Endothelial cell of umbilical vein (primary cell): Measurements from ENCODE around the gene CCNJ. TPM values are rescaled to one million over a fixed set of nuclear protein-coding genes. Genes with fewer than 3 reads are reported as not detected.
A peak's percentile ranks its signal among the peaks of the same experiment; 100 is the strongest.
"Not testable (repeated sequence)": the region's sequence is repeated elsewhere in the genome, so short reads cannot be mapped to it uniquely, and the experiment has no call there.

Experiments used
- BruUV-seq: library from RNA; stranded (reverse); fragments of 400-500 nt; replicated peaks from 2 replicates; lab custom pipeline; 2021; lab: Mats Ljungman, UMichigan
- CTCF ChIA-PET: fragments of 300-600, 350-600 bp; sonication (Branson Sonifier 250); formaldehyde crosslinking; loops from one replicate; lab custom pipeline; 2021; ENCODE audit warnings: antibody characterized with exemption, inconsistent platforms; lab: Charles Lee
- POLR2A ChIA-PET: fragments of 300-600, 350-600 bp; sonication (Branson Sonifier 250); formaldehyde crosslinking; loops from one replicate; lab custom pipeline; 2021; ENCODE audit warnings: antibody characterized with exemption, inconsistent platforms; lab: Charles Lee
- DNase-seq: peaks from one replicate; pipeline ENCODE4 v3.0.0-alpha.2; 2011; ENCODE audit warnings: low read depth, low spot score
- FAIRE-seq: peaks from 2 replicates; lab custom pipeline; 2011; peaks lifted over from hg19 to GRCh38; lab: Jason Lieb, UNC
- H2AFZ ChIP-seq: 2 replicates; pipeline ENCODE4 v1.6.0; 2012; ENCODE audit warnings: low read depth, low read length, control low read depth, inconsistent platforms
- H3K27ac ChIP-seq: 2 replicates; pipeline ENCODE4 v1.5.1; 2011; ENCODE audit warnings: low read depth, mild to moderate bottlenecking, control low read depth, low read length, moderate library complexity; ENCODE audit not compliant: insufficient read depth
- H3K27me3 ChIP-seq, 2 experiments: 2 replicates each; pipeline versions ENCODE4 v1.6.0 to v1.6.1; 2011; ENCODE audit warnings: low read length in 2 of 2, mixed read lengths in 1 of 2; ENCODE audit not compliant: control insufficient read depth in 2 of 2, insufficient read depth in 2 of 2
- H3K36me3 ChIP-seq, 2 experiments: 2 replicates in 1 of 2; 3 replicates in 1 of 2; pipeline ENCODE4 v1.5.1; 2011; ENCODE audit warnings: low read length in 2 of 2, mild to moderate bottlenecking in 1 of 2, moderate library complexity in 1 of 2; ENCODE audit not compliant: control insufficient read depth in 2 of 2, insufficient read depth in 2 of 2; ENCODE audit errors: extremely low read depth in 1 of 2
- H3K4me1 ChIP-seq: 3 replicates; pipeline ENCODE4 v1.5.1; 2011; ENCODE audit warnings: mild to moderate bottlenecking, low read length; ENCODE audit not compliant: control insufficient read depth, insufficient read depth; ENCODE audit errors: extremely low read depth
- H3K4me2 ChIP-seq: 2 replicates; pipeline ENCODE4 v1.6.1; 2011; ENCODE audit warnings: low read length, control low read depth, mixed read lengths; ENCODE audit not compliant: insufficient read depth
- H3K4me3 ChIP-seq, 3 experiments: fragments of 200-600 bp in 1 of 3; sonication (generic), shearing (Covaris generic) in 1 of 3; replicated peaks in 1 of 3; 2 replicates each; pipeline ENCODE4 v1.5.1; 2011 to 2016; ENCODE audit warnings: control low read depth in 3 of 3, low read length in 3 of 3, mild to moderate bottlenecking in 2 of 3, inconsistent platforms in 1 of 3, low read depth in 1 of 3, moderate library complexity in 1 of 3; ENCODE audit not compliant: insufficient read depth in 1 of 3
- H3K79me2 ChIP-seq: 2 replicates; pipeline ENCODE4 v1.6.0; 2012; ENCODE audit warnings: low read length, inconsistent platforms; ENCODE audit not compliant: control insufficient read depth, insufficient read depth
- H3K9ac ChIP-seq: replicated peaks from 2 replicates; pipeline ENCODE3; 2011; ENCODE audit warnings: low read length, control low read depth; ENCODE audit not compliant: insufficient read depth; ENCODE audit errors: extremely low read depth
- H3K9me1 ChIP-seq: replicated peaks from 3 replicates; pipeline ENCODE4 v1.6.0; 2011; ENCODE audit warnings: mild to moderate bottlenecking, low read length; ENCODE audit not compliant: control insufficient read depth, insufficient read depth; ENCODE audit errors: extremely low read depth
- H3K9me3 ChIP-seq: replicated peaks from 2 replicates; pipeline ENCODE4 v1.5.1; 2012; ENCODE audit warnings: low read length, inconsistent platforms; ENCODE audit not compliant: control insufficient read depth, insufficient read depth
- H4K20me1 ChIP-seq: replicated peaks from 2 replicates; pipeline ENCODE3; 2011; ENCODE audit warnings: mild to moderate bottlenecking, low read length; ENCODE audit not compliant: control insufficient read depth, insufficient read depth; ENCODE audit errors: extremely low read depth
- EZH2 ChIP-seq: IDR thresholded peaks from 2 replicates; pipeline ENCODE4 v1.6.1; 2012; ENCODE audit warnings: borderline replicate concordance, low read depth, mild to moderate bottlenecking, moderate library complexity, low read length, inconsistent platforms; ENCODE audit not compliant: severe bottlenecking
- GATA2 ChIP-seq: IDR thresholded peaks from 2 replicates; pipeline ENCODE4 v1.7.0; 2011; ENCODE audit warnings: low read depth, mild to moderate bottlenecking, moderate library complexity, mixed read lengths, low read length; ENCODE audit not compliant: insufficient read length, insufficient read depth
- JUN ChIP-seq: IDR thresholded peaks from 2 replicates; pipeline ENCODE4 v1.6.1; 2011; ENCODE audit warnings: borderline replicate concordance, low read depth; ENCODE audit not compliant: insufficient read length, insufficient read depth
- POLR2A ChIP-seq: IDR thresholded peaks from 2 replicates; pipeline ENCODE4 v1.6.1; 2012; ENCODE audit warnings: low read depth, mild to moderate bottlenecking, control low read depth, low read length
- dilution Hi-C: fragments of 300-500 bp; cut with MboI; formaldehyde crosslinking; loops from one replicate; pipeline ENCODE4 v1.15.0; 2019; ENCODE audit warnings: low sequenced_read_pairs; ENCODE audit not compliant: extremely low pct_ligation_motif_present
- intact Hi-C: fragments of 100-400 bp; cut with micrococcal nuclease; formaldehyde crosslinking; loops from one replicate; pipeline ENCODE4 v1.10.0; 2022
- polyA plus RNA-seq, 4 experiments: library from polyadenylated mRNA; depleted of rRNA in 3 of 4; stranded (reverse) in 3 of 4; unstranded in 1 of 4; fragments of >200 nt; gene quantifications; 2 replicates each; pipeline versions ENCODE4 v1.2.1 to v1.2.3, GENCODE V29; 2011 to 2012; ENCODE audit warnings: missing spikeins in 1 of 4
- total RNA-seq: library from RNA; stranded (reverse); gene quantifications from 2 replicates; pipeline ENCODE4 v1.2.3, GENCODE V29; 2021
- TF ChIP-seq, protein P1 (sequence below), 2 donors: IDR thresholded peaks; 1 replicate in 1 of 2; 2 replicates in 1 of 2; pipeline ENCODE4 v1.5.1; 2011; ENCODE audit warnings: low read length in 2 of 2, mild to moderate bottlenecking in 2 of 2, moderate library complexity in 2 of 2, control low read depth in 1 of 2, inconsistent platforms in 1 of 2, low read depth in 1 of 2; ENCODE audit not compliant: insufficient read depth in 1 of 2; ENCODE audit errors: extremely low read depth in 1 of 2
- TF ChIP-seq, protein P2 (sequence below): IDR thresholded peaks from 2 replicates; pipeline ENCODE4 v1.6.1; 2011; ENCODE audit not compliant: insufficient read depth, insufficient read length

CCNJ gene
- total and polyA plus RNA-seq, 2 donors (not counting 3 experiments of a cell fraction or from before 2014, with no cell fraction given), result 25.5 to 27.6 TPM

DNA sequence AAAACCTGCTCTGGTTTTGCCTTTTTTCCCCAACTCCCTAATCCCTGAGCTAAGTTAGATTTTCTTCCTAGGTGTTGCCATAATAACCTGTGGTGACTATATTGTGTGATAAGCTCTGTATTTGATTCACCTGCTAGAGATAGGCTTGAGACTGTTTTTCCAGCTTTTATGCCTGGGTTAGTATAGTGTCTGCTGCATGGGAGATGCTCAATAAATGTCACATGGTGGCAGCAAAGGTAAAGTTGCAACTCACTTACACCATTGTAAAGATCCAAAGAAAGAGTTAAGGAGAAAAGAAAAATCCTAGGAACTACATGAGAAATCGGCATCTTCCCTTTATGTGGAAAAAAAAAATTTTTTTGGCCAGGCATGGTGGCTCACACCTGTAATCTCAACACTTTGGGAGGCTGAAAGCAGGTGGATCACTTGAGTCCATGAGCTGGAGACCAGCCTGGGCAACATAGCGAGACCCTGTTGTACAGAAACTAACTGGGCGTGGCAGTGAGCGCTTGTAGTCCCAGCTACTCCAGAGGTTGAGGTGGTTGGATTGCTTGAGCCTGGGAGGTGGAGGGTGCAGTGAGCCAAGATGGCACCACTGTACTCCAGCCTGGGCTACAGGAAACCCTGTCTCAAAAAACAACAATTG, 3.7 kb downstream of the CCNJ start:
- CTCF ChIA-PET, result interaction anchor here (0.5 to 1.7 kb wide), 18 partner anchors 19 to 898 kb away, joined by 3 to 9 read pairs (median 4); partner anchors contain the start of genes TCTN3 and ZNF518A
- H4K20me1 ChIP-seq, result no peaks in the 10 kb centered on the region

GRCh38 chr10:96047925-96048324, 4.5 kb downstream of the CCNJ start:
- intact Hi-C loops, result loop anchor here (10.0 kb wide), 1 partner anchor 537 kb away; the partner anchor contains the start of gene TM9SF3
- H3K9me1 ChIP-seq, H3K9me3 ChIP-seq, H3K27ac ChIP-seq, BruUV-seq, FAIRE-seq, H3K27me3 ChIP-seq, DNase-seq, H4K20me1 ChIP-seq, H3K9ac ChIP-seq, H3K4me2 ChIP-seq, H2AFZ ChIP-seq, H3K36me3 ChIP-seq, dilution Hi-C loops, H3K4me3 ChIP-seq: not testable (repeated sequence)
- H3K4me1 ChIP-seq, result peaks cover 36% of the 10 kb centered on the region
- H3K79me2 ChIP-seq, result peaks cover 91% of the 10 kb centered on the region
- CTCF ChIA-PET, result interaction anchor here (1.2 to 1.7 kb wide), 6 partner anchors 18 to 354 kb away, joined by 3 to 7 read pairs (median 5); partner anchors contain the start of gene TCTN3
- POLR2A ChIA-PET, result interaction anchor here (1.4 kb wide), 1 partner anchor 82 kb away, joined by 5 read pairs; the partner anchor contains the start of gene ZNF518A

More for the DNA sequence above, 3.7 kb downstream of the CCNJ start:
- TF ChIP-seq EZH2 (no peak), GATA2 (no peak), POLR2A (no peak), JUN (no peak)
- TF ChIP-seq, protein P1, sequence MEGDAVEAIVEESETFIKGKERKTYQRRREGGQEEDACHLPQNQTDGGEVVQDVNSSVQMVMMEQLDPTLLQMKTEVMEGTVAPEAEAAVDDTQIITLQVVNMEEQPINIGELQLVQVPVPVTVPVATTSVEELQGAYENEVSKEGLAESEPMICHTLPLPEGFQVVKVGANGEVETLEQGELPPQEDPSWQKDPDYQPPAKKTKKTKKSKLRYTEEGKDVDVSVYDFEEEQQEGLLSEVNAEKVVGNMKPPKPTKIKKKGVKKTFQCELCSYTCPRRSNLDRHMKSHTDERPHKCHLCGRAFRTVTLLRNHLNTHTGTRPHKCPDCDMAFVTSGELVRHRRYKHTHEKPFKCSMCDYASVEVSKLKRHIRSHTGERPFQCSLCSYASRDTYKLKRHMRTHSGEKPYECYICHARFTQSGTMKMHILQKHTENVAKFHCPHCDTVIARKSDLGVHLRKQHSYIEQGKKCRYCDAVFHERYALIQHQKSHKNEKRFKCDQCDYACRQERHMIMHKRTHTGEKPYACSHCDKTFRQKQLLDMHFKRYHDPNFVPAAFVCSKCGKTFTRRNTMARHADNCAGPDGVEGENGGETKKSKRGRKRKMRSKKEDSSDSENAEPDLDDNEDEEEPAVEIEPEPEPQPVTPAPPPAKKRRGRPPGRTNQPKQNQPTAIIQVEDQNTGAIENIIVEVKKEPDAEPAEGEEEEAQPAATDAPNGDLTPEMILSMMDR (IDR thresholded peaks at IDR 0.05; ENCODE audit: extremely low read depth in 1 of 2, insufficient read depth in 1 of 2, low read depth in 1 of 2, low read length in 2 of 2), result peak in 1 of 2 donors; percentile 5
- TF ChIP-seq, protein P2, sequence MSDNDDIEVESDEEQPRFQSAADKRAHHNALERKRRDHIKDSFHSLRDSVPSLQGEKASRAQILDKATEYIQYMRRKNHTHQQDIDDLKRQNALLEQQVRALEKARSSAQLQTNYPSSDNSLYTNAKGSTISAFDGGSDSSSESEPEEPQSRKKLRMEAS, result no peak
- H3K27ac ChIP-seq, result no peak overlapping the region
- DNase-seq (peak; percentile 49), FAIRE-seq (no peak)
- H3K9me1 ChIP-seq, result no peaks in the 10 kb centered on the region
- no peaks in the 10 kb centered on the region for H3K27me3 ChIP-seq
- H3K36me3 ChIP-seq, result peaks cover 2 to 3% of the 10 kb centered on the region in 2 experiments
- H3K4me2 ChIP-seq, result peak overlapping the region; percentile 12
- no peak overlapping the region for H2AFZ ChIP-seq
- dilution Hi-C loops, result no loop called here
- intact Hi-C loops, result loop anchor here (10.0 kb wide), 1 partner anchor 538 kb away; the partner anchor contains the start of gene TM9SF3
- peaks cover 83% of the 10 kb centered on the region for H3K79me2 ChIP-seq
- no peaks in the 10 kb centered on the region for H3K9me3 ChIP-seq
- H3K4me1 ChIP-seq, result peaks cover 29% of the 10 kb centered on the region
- BruUV-seq, result no TSS peak
- no peak overlapping the region for H3K4me3 ChIP-seq
- no peak overlapping the region for H3K9ac ChIP-seq
- POLR2A ChIA-PET, result interaction anchor here (1.4 kb wide), 1 partner anchor 83 kb away, joined by 5 read pairs; the partner anchor contains the start of gene ZNF518A
